Loucy (cell line): ENCODE results near the gene IFITM10.

Experiments
- H2AFZ ChIP-seq: fragments of 200-600 bp; sonication (generic); 2 replicates; pipeline ENCODE4 v1.6.0; 2016; ENCODE audit warnings: antibody characterized with exemption, mild to moderate bottlenecking, low read length, moderate library complexity
- H3F3A ChIP-seq: fragments of 200-600 bp; 2 replicates; pipeline ENCODE4 v1.6.0; 2016; ENCODE audit warnings: antibody characterized with exemption, low read depth, mild to moderate bottlenecking
- H3K27me3 ChIP-seq: fragments of 200-600 bp; sonication (generic); 2 replicates; pipeline ENCODE4 v1.6.1; 2014; ENCODE audit warnings: low read length, mild to moderate bottlenecking; ENCODE audit not compliant: insufficient read depth, poor library complexity, severe bottlenecking
- H3K36me3 ChIP-seq: fragments of 200-600 bp; sonication (generic); 2 replicates; pipeline ENCODE4 v1.6.1; 2016; ENCODE audit warnings: low read length; ENCODE audit not compliant: insufficient read depth
- H3K4me1 ChIP-seq: fragments of 200-600 bp; sonication (generic); 2 replicates; pipeline ENCODE4 v1.5.1; 2014; ENCODE audit warnings: low read length, mild to moderate bottlenecking; ENCODE audit not compliant: insufficient read depth, poor library complexity, severe bottlenecking
- H3K4me2 ChIP-seq: fragments of 200-600 bp; sonication (generic); 2 replicates; pipeline ENCODE4 v1.6.0; 2014; ENCODE audit warnings: antibody characterized with exemption, low read length, low read depth, mild to moderate bottlenecking; ENCODE audit not compliant: poor library complexity, severe bottlenecking
- H3K4me3 ChIP-seq: fragments of 200-600 bp; sonication (generic); 2 replicates; pipeline ENCODE4 v1.5.1; 2014; ENCODE audit warnings: low read length, mild to moderate bottlenecking, mixed read lengths; ENCODE audit not compliant: poor library complexity, severe bottlenecking
- H3K79me2 ChIP-seq: fragments of 200-600 bp; sonication (generic); 2 replicates; pipeline ENCODE4 v1.6.1; 2014; ENCODE audit warnings: low read length; ENCODE audit not compliant: insufficient read depth
- H3K9ac ChIP-seq: fragments of 200-600 bp; sonication (generic); 2 replicates; pipeline ENCODE4 v1.6.0; 2014; ENCODE audit warnings: mild to moderate bottlenecking, low read depth, low read length, moderate library complexity; ENCODE audit not compliant: poor library complexity, severe bottlenecking
- H3K9me2 ChIP-seq: fragments of 200-600 bp; sonication (generic); replicated peaks from 2 replicates; pipeline ENCODE4 v1.6.1; 2016; ENCODE audit warnings: low read depth, low read length, mixed read lengths
- H3K9me3 ChIP-seq: fragments of 200-600 bp; sonication (generic); 2 replicates; pipeline ENCODE4 v1.6.1; 2014; ENCODE audit warnings: mild to moderate bottlenecking, antibody characterized with exemption, low read length, low read depth; ENCODE audit not compliant: insufficient read depth
- H4K20me1 ChIP-seq: fragments of 200-600 bp; sonication (generic); 2 replicates; pipeline ENCODE4 v1.6.0; 2014; ENCODE audit warnings: antibody characterized with exemption, low read length, mild to moderate bottlenecking; ENCODE audit not compliant: insufficient read depth, poor library complexity, severe bottlenecking
- CTCF ChIP-seq: fragments of 200-600 bp; sonication (generic); conservative IDR thresholded peaks from 2 replicates; pipeline ENCODE4 v1.5.1; 2014; ENCODE audit warnings: mild to moderate bottlenecking, antibody characterized with exemption, low read length
- EZH2phosphoT487 ChIP-seq: fragments of 200-600 bp; IDR thresholded peaks from 2 replicates; pipeline ENCODE4 v1.6.1; 2018; ENCODE audit warnings: antibody characterized with exemption, mild to moderate bottlenecking, moderate library complexity, borderline replicate concordance

Gene IFITM10

GRCh38 chr11:1779034-1779805 is 28.8 kb upstream of the IFITM10 start:
- no peaks in the 10 kb centered on the region for H3F3A ChIP-seq
- TF ChIP-seq EZH2phosphoT487 (no peak), CTCF (no peak)
- H3K27me3 ChIP-seq: no peaks in the 10 kb centered on the region
- no peaks in the 10 kb centered on the region for H3K79me2 ChIP-seq
- no peaks in the 10 kb centered on the region for H3K9me2 ChIP-seq
- H3K36me3 ChIP-seq: no peaks in the 10 kb centered on the region
- H3K9me3 ChIP-seq: no peaks in the 10 kb centered on the region; the same call in 1 of the 2 replicates
- H2AFZ ChIP-seq: no peak overlapping the region
- no peak overlapping the region for H3K4me2 ChIP-seq
- H3K4me1 ChIP-seq: peaks cover 21% of the 10 kb centered on the region
- H3K9ac ChIP-seq: no peak overlapping the region
- H4K20me1 ChIP-seq: no peaks in the 10 kb centered on the region
- no peak overlapping the region for H3K4me3 ChIP-seq

- peaks cover 28% of the 10 kb centered on the region for H3K4me1 ChIP-seq
- no peaks in the 10 kb centered on the region for H3K79me2 ChIP-seq
- H3K9me3 ChIP-seq: no peaks in the 10 kb centered on the region; the same call in 1 of the 2 replicates
- H3F3A ChIP-seq: no peaks in the 10 kb centered on the region
- TF ChIP-seq EZH2phosphoT487 (no peak), CTCF (no peak)
- no peak overlapping the region for H3K9ac ChIP-seq
- H3K9me2 ChIP-seq: no peaks in the 10 kb centered on the region
- H2AFZ ChIP-seq: no peak overlapping the region
- H3K36me3 ChIP-seq: no peaks in the 10 kb centered on the region
- H3K27me3 ChIP-seq: no peaks in the 10 kb centered on the region
- H3K4me2 ChIP-seq: no peak overlapping the region
- no peak overlapping the region for H3K4me3 ChIP-seq
- H4K20me1 ChIP-seq: no peaks in the 10 kb centered on the region
Observed at GRCh38 chr11:1778141-1778911, 27.9 kb upstream of the IFITM10 start.

GRCh38 chr11:1777737-1778136 is 27.3 kb upstream of the IFITM10 start:
- no peak overlapping the region for H2AFZ ChIP-seq
- no peaks in the 10 kb centered on the region for H3K27me3 ChIP-seq
- H3K79me2 ChIP-seq: no peaks in the 10 kb centered on the region
- no peak overlapping the region for H3K4me2 ChIP-seq
- H3K9me2 ChIP-seq: no peaks in the 10 kb centered on the region
- H3F3A ChIP-seq: no peaks in the 10 kb centered on the region
- TF ChIP-seq CTCF (no peak), EZH2phosphoT487 (no peak)
- H4K20me1 ChIP-seq: no peaks in the 10 kb centered on the region
- peaks cover 28% of the 10 kb centered on the region for H3K4me1 ChIP-seq
- no peak overlapping the region for H3K4me3 ChIP-seq
- H3K9ac ChIP-seq: no peak overlapping the region
- no peaks in the 10 kb centered on the region; the same call in 1 of the 2 replicates for H3K9me3 ChIP-seq
- no peaks in the 10 kb centered on the region for H3K36me3 ChIP-seq
